H9 (cell line): ENCODE results near the gene RAG1. TPM values are rescaled to one million over a fixed set of nuclear protein-coding genes. Genes with fewer than 3 reads are reported as not detected.

Experiments
- DNase-seq: peaks from one replicate; pipeline ENCODE4 v3.0.0-alpha.2; 2017
- H2AFZ ChIP-seq: one replicate; pipeline ENCODE4 v1.6.1; 2013; ENCODE audit warnings: mild to moderate bottlenecking, low read length, control low read depth, moderate library complexity
- H2AK5ac ChIP-seq: 2 replicates; pipeline ENCODE4 v1.6.1; 2013; ENCODE audit warnings: low read length, control low read depth, mixed read lengths; ENCODE audit not compliant: insufficient read length
- H2BK120ac ChIP-seq: one replicate; pipeline ENCODE4 v1.6.1; 2013; ENCODE audit warnings: low read depth, mild to moderate bottlenecking, low read length, control low read depth, inconsistent platforms; ENCODE audit not compliant: poor library complexity, severe bottlenecking
- H2BK12ac ChIP-seq: 2 replicates; pipeline ENCODE4 v1.6.1; 2013; ENCODE audit warnings: low read length, control low read depth, mixed read lengths, low read depth; ENCODE audit not compliant: insufficient read length
- H2BK15ac ChIP-seq: 2 replicates; pipeline ENCODE4 v1.6.1; 2013; ENCODE audit warnings: low read depth, low read length, control low read depth
- H2BK20ac ChIP-seq: one replicate; pipeline ENCODE4 v1.6.1; 2013; ENCODE audit warnings: low read depth, mild to moderate bottlenecking, low read length, control low read depth, inconsistent platforms; ENCODE audit not compliant: poor library complexity, severe bottlenecking
- H2BK5ac ChIP-seq: 2 replicates; pipeline ENCODE4 v1.6.1; 2013; ENCODE audit warnings: low read length, control low read depth, mixed read lengths; ENCODE audit not compliant: insufficient read length
- H3K14ac ChIP-seq: 2 replicates; pipeline ENCODE4 v1.6.1; 2013; ENCODE audit warnings: low read length, control low read depth; ENCODE audit not compliant: insufficient read depth
- H3K18ac ChIP-seq: 2 replicates; pipeline ENCODE4 v1.6.1; 2013; ENCODE audit warnings: low read depth, mild to moderate bottlenecking, mixed read lengths, low read length, control low read depth; ENCODE audit not compliant: insufficient read length
- H3K23ac ChIP-seq: 2 replicates; pipeline ENCODE4 v1.6.1; 2013; ENCODE audit warnings: low read length, control low read depth, mixed read lengths, low read depth; ENCODE audit not compliant: insufficient read length
- H3K23me2 ChIP-seq: 2 replicates; pipeline ENCODE4 v1.6.1; 2013; ENCODE audit warnings: low read depth, mild to moderate bottlenecking, mixed read lengths, low read length, control low read depth; ENCODE audit not compliant: insufficient read length, poor library complexity, severe bottlenecking
- H3K27ac ChIP-seq: 2 replicates; pipeline ENCODE4 v1.5.1; 2013; ENCODE audit warnings: low read length, control low read depth, mixed read lengths, low read depth; ENCODE audit not compliant: insufficient read length
- H3K27me3 ChIP-seq: 2 replicates; pipeline ENCODE4 v1.6.1; 2013; ENCODE audit warnings: low read length, control low read depth, inconsistent platforms; ENCODE audit not compliant: insufficient read depth
- H3K4ac ChIP-seq: 2 replicates; pipeline ENCODE4 v1.6.1; 2013; ENCODE audit warnings: low read depth, mild to moderate bottlenecking, control low read depth, inconsistent platforms, low read length, moderate library complexity
- H3K4me1 ChIP-seq: 2 replicates; pipeline ENCODE4 v1.6.1; 2013; ENCODE audit warnings: low read length, control low read depth, inconsistent platforms; ENCODE audit not compliant: insufficient read depth
- H3K4me2 ChIP-seq: 2 replicates; pipeline ENCODE4 v1.6.1; 2013; ENCODE audit warnings: low read length, control low read depth, mixed read lengths; ENCODE audit not compliant: insufficient read length, insufficient read depth
- H3K56ac ChIP-seq: 2 replicates; pipeline ENCODE4 v1.6.1; 2013; ENCODE audit warnings: low read depth, mild to moderate bottlenecking, mixed read lengths, low read length, control low read depth; ENCODE audit not compliant: insufficient read length
- H3K79me1 ChIP-seq: 2 replicates; pipeline ENCODE4 v1.6.1; 2013; ENCODE audit warnings: low read depth, mild to moderate bottlenecking, moderate library complexity, low read length, control low read depth, inconsistent platforms; ENCODE audit not compliant: insufficient read depth, poor library complexity, severe bottlenecking
- H3K79me2 ChIP-seq: 2 replicates; pipeline ENCODE4 v1.6.1; 2013; ENCODE audit warnings: low read length, control low read depth, inconsistent platforms; ENCODE audit not compliant: insufficient read depth
- H3K9ac ChIP-seq: 2 replicates; pipeline ENCODE4 v1.6.1; 2013; ENCODE audit warnings: low read length, control low read depth, mixed read lengths; ENCODE audit not compliant: insufficient read length; ENCODE audit errors: extremely low read depth
- H3K9me3 ChIP-seq: one replicate; pipeline ENCODE4 v1.6.1; 2013; ENCODE audit warnings: low read depth, low read length, inconsistent platforms; ENCODE audit not compliant: control insufficient read depth
- H3T11ph ChIP-seq: one replicate; pipeline ENCODE4 v1.6.1; 2013; ENCODE audit warnings: mild to moderate bottlenecking, low read length, control low read depth, inconsistent platforms
- H4K20me1 ChIP-seq: one replicate; pipeline ENCODE4 v1.6.1; 2013; ENCODE audit not compliant: control insufficient read depth, insufficient read length, insufficient read depth
- H4K5ac ChIP-seq: 2 replicates; pipeline ENCODE4 v1.6.1; 2013; ENCODE audit warnings: low read depth, mild to moderate bottlenecking, mixed read lengths, low read length, control low read depth; ENCODE audit not compliant: insufficient read length
- H4K8ac ChIP-seq: replicated peaks from 2 replicates; pipeline ENCODE4 v1.6.1; 2013; ENCODE audit warnings: low read length, control low read depth, mixed read lengths, low read depth; ENCODE audit not compliant: insufficient read length
- H4K91ac ChIP-seq: 2 replicates; pipeline ENCODE4 v1.6.1; 2013; ENCODE audit warnings: low read depth, mild to moderate bottlenecking, moderate library complexity, mixed read lengths, low read length, control low read depth; ENCODE audit not compliant: insufficient read length
- H3K27ac Mint-ChIP-seq, 3 experiments: 2 replicates in 2 of 3; 3 replicates in 1 of 3; pipeline ENCODE4 v1.8.0; 2020 to 2021; ENCODE audit warnings: mixed read lengths in 3 of 3, mild to moderate bottlenecking in 1 of 3, moderate library complexity in 1 of 3
- H3K27me3 Mint-ChIP-seq: 2 replicates; pipeline ENCODE4 v1.8.0; 2021; ENCODE audit warnings: low read depth, mild to moderate bottlenecking, moderate library complexity, mixed read lengths
- H3K36me3 Mint-ChIP-seq, 3 experiments: 2 replicates in 2 of 3; 3 replicates in 1 of 3; pipeline ENCODE4 v1.8.0; 2020 to 2021; ENCODE audit warnings: low read depth in 3 of 3, mixed read lengths in 3 of 3; ENCODE audit not compliant: insufficient read depth in 1 of 3
- H3K4me1 Mint-ChIP-seq, 2 experiments: 2 replicates each; pipeline ENCODE4 v1.8.0; 2020; ENCODE audit warnings: mixed read lengths in 2 of 2
- H3K4me3 Mint-ChIP-seq, 2 experiments: 2 replicates in 1 of 2; 3 replicates in 1 of 2; pipeline ENCODE4 v1.8.0; 2020 to 2021; ENCODE audit warnings: mild to moderate bottlenecking in 2 of 2, mixed read lengths in 2 of 2, moderate library complexity in 1 of 2
- H3K9me3 Mint-ChIP-seq, 2 experiments: 2 replicates in 1 of 2; 3 replicates in 1 of 2; pipeline ENCODE4 v1.8.0; 2020; ENCODE audit warnings: mild to moderate bottlenecking in 2 of 2, mixed read lengths in 2 of 2, moderate library complexity in 1 of 2
- CTCF ChIP-seq: fragments of 200-600 bp; sonication (generic); conservative IDR thresholded peaks from 3 replicates; pipeline ENCODE4 v1.8.0; 2021; ENCODE audit warnings: antibody characterized with exemption, mild to moderate bottlenecking
- WGBS: extraction: QIAGEN DNeasy Blood & Tissue Kit; methylation state at CpG from one replicate; pipeline ENCODE4 v1.1.7; 2013; ENCODE audit warnings: missing lambda C conversion rate, low lambda C conversion rate, mixed read lengths; ENCODE audit not compliant: insufficient read length; ENCODE audit errors: extremely low coverage; 5-methylcytosine and 5-hydroxymethylcytosine counted together
- total RNA-seq: library from RNA; stranded (reverse); gene quantifications from 2 replicates; pipeline ENCODE4 v1.2.1, GENCODE V29; 2021

The RAG1 gene
- total RNA-seq, 1 experiment from 2014 or later, result 0.70 TPM

- Histone ChIP-seq H3K18ac (no peak overlapping the region), H3K79me2 (no peaks in the 10 kb centered on the region), H4K8ac (no peak overlapping the region), H3K27ac (no peak overlapping the region), H3K79me1 (no peaks in the 10 kb centered on the region), H2BK5ac (no peak overlapping the region), H3K27me3 (no peaks in the 10 kb centered on the region), H3K4me1 (no peaks in the 10 kb centered on the region), H4K91ac (no peak overlapping the region), H3T11ph (no peak overlapping the region), H3K56ac (no peak overlapping the region), H3K23ac (no peak overlapping the region), H3K23me2 (no peaks in the 10 kb centered on the region), H2BK20ac (no peak overlapping the region), H2BK120ac (no peak overlapping the region), H4K20me1 (no peaks in the 10 kb centered on the region), H3K9ac (no peak overlapping the region), H2AFZ (no peak overlapping the region), H3K14ac (no peak overlapping the region), H2AK5ac (no peak overlapping the region), H2BK15ac (no peak overlapping the region), H2BK12ac (no peak overlapping the region), H3K4me2 (no peak overlapping the region), H4K5ac (no peak overlapping the region), H3K9me3 (no peaks in the 10 kb centered on the region), H3K4ac (no peak overlapping the region)
- H3K9me3 Mint-ChIP-seq, result no peaks in the 10 kb centered on the region
- H3K27ac Mint-ChIP-seq, result no peak overlapping the region
- peaks cover 8 to 12% of the 10 kb centered on the region in 2 experiments for H3K4me1 Mint-ChIP-seq
- H3K36me3 Mint-ChIP-seq, result 0 out of 7 replicates have a peak, but pooled peaks cover 0 to 3% (median 0%) of the 10 kb centered on the region in 3 experiments
- TF ChIP-seq CTCF, result peak; percentile 85
- peak; percentile 50 for DNase-seq
- peak overlapping the region; percentile 53 to 69; a peak in 4 of 5 replicates for H3K4me3 Mint-ChIP-seq
- no CpG with 5 or more reads among the region's 15 CpGs for WGBS
- peaks cover 7% of the 10 kb centered on the region for H3K27me3 Mint-ChIP-seq
Observed at GRCh38 chr11:36564376-36565030, 3.3 kb upstream of the RAG1 start.
